Measurements from ENCODE around the gene RRP1. TPM values are rescaled to one million over a fixed set of nuclear protein-coding genes. Genes with fewer than 3 reads are reported as not detected.

The RRP1 gene
- total RNA-seq, 1 donor from 2014 or later, result 18.2 TPM

DNA sequence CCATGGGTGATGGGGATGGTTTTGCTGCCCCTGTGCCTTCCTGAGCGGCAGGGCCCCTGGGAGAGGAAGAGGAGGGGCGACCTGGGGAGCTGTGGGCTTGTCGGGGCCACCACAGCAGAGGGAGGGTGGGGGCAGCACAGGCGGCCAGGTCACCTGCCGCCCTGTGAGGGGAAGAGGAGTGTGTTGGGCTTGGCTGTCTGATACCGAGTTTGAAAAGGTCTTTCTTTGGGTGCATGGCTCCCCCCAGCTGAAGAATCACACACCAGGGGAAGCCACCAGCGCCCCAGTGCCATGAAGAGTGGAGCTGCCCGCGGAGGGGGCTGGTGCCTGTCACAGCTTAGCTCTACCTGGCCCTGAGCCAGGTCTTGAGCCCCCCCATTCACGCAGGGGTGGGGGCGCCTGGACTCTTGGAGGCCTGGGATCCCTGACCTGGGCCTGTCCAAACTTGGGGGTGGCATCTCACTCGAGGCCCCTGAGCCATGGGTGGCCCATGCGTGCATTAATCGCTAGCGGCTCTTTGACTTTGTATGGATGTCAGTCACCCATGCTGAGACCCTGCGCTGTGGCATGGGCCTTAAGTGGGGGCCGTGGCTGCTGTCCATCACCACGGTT lies 39.6 kb upstream of the RRP1 start:
- H3K27me3 ChIP-seq, result no peaks in the 10 kb centered on the region
- intact Hi-C loops (cut with DNase I), result loop anchor here (10.0 kb wide), 1 partner anchor 55 kb away; no protein-coding TSS in a partner anchor
- H3K9me3 ChIP-seq, result no peaks in the 10 kb centered on the region
- H3K4me3 ChIP-seq, result no peak overlapping the region
- DNase-seq (ENCODE audit: extremely low spot score in 2 of 2), result no peak
- TF ChIP-seq CTCF (IDR thresholded peaks at IDR 0.05), result no peak
- no peak for TF ChIP-seq POLR2A (IDR thresholded peaks at IDR 0.05)
- no peak for TF ChIP-seq POLR2AphosphoS5 (IDR thresholded peaks at IDR 0.05; ENCODE audit: insufficient read depth in 1 of 2, low read depth in 1 of 2)
- H3K27ac ChIP-seq, result no peak overlapping the region
- H3K4me1 ChIP-seq, result no peaks in the 10 kb centered on the region
- peaks cover 0 to 62% of the 10 kb centered on the region in 2 donors for H3K36me3 ChIP-seq

GRCh38 chr21:43750339-43751033 lies 38.9 kb upstream of the RRP1 start:
- H3K36me3 ChIP-seq, result peaks cover 0 to 63% of the 10 kb centered on the region in 2 donors
- no peak for DNase-seq (ENCODE audit: extremely low spot score in 2 of 2)
- no peaks in the 10 kb centered on the region for H3K9me3 ChIP-seq
- intact Hi-C loops (cut with DNase I), result loop anchor here (10.0 kb wide), 1 partner anchor 54 kb away; no protein-coding TSS in a partner anchor
- H3K4me3 ChIP-seq, result no peak overlapping the region
- no peaks in the 10 kb centered on the region for H3K27me3 ChIP-seq
- H3K4me1 ChIP-seq, result no peaks in the 10 kb centered on the region
- H3K27ac ChIP-seq, result no peak overlapping the region
- TF ChIP-seq POLR2A (IDR thresholded peaks at IDR 0.05) (no peak), POLR2AphosphoS5 (IDR thresholded peaks at IDR 0.05; ENCODE audit: insufficient read depth in 1 of 2, low read depth in 1 of 2) (no peak), CTCF (IDR thresholded peaks at IDR 0.05) (no peak)

DNA sequence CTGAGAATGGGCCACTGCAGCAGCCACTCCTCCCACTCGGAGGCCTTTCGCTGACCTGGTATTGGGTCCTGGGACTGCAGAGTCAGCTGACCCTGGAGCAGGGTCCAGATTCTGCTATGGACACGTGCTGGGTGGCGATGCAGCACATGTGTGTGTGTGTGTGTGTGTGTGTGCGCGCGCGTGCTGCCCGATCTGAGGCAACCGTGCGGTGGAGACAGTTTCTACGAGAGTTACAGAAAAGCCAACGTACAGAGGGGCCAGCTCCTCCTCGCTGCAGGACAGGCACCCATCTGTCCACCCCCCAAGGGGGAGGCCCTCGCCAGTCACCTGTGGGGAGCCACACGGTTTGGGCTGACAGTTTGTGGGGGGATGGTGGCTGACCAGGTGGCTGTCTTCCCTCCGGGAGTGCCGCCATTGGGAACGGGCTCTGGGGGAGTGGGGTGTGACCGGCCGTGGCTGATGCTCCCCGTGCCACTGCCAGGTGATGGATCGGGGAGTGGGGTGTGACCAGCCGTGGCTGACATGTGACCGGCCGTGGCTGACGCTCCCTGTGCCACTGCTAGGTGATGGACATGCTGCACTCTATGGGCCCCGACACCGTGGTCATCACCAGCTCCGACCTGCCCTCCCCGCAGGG lies 37.3 kb upstream of the RRP1 start:
- no peaks in the 10 kb centered on the region for H3K9me3 ChIP-seq
- H3K36me3 ChIP-seq, result peaks cover 0 to 66% of the 10 kb centered on the region in 2 donors
- DNase-seq (ENCODE audit: extremely low spot score in 2 of 2), result no peak
- peaks cover 6% of the 10 kb centered on the region for H3K4me1 ChIP-seq
- TF ChIP-seq POLR2A (IDR thresholded peaks at IDR 0.05), result no peak
- no peak for TF ChIP-seq POLR2AphosphoS5 (IDR thresholded peaks at IDR 0.05; ENCODE audit: insufficient read depth in 1 of 2, low read depth in 1 of 2)
- no peak for TF ChIP-seq CTCF (IDR thresholded peaks at IDR 0.05)
- no peaks in the 10 kb centered on the region for H3K27me3 ChIP-seq
- no peak overlapping the region for H3K4me3 ChIP-seq
- intact Hi-C loops (cut with DNase I), result loop anchor here (10.0 kb wide), 1 partner anchor 53 kb away; no protein-coding TSS in a partner anchor
- H3K27ac ChIP-seq, result no peak overlapping the region

GRCh38 chr21:43752758-43753438 lies 36.5 kb upstream of the RRP1 start:
- no peak for TF ChIP-seq POLR2AphosphoS5 (IDR thresholded peaks at IDR 0.05; ENCODE audit: insufficient read depth in 1 of 2, low read depth in 1 of 2)
- no peak for TF ChIP-seq POLR2A (IDR thresholded peaks at IDR 0.05)
- no peak for TF ChIP-seq CTCF (IDR thresholded peaks at IDR 0.05)
- intact Hi-C loops (cut with DNase I), result loop anchor here (10.0 kb wide), 1 partner anchor 52 kb away; no protein-coding TSS in a partner anchor

More at GRCh38 chr21:43752758-43753438, 36.5 kb upstream of the RRP1 start:
- Histone ChIP-seq H3K9me3 (no peaks in the 10 kb centered on the region), H3K27ac (no peak overlapping the region), H3K4me3 (no peak overlapping the region), H3K4me1 (peaks cover 15% of the 10 kb centered on the region), H3K36me3 (peaks cover 0 to 62% of the 10 kb centered on the region in 2 donors), H3K27me3 (no peaks in the 10 kb centered on the region)
- DNase-seq (ENCODE audit: extremely low spot score in 2 of 2), result no peak

Data from vagina (tissue), 2 donors.